Liver (tissue), 9 donors: Measurements from ENCODE around the gene PIR. TPM values are rescaled to one million over a fixed set of nuclear protein-coding genes. Genes with fewer than 3 reads are reported as not detected.

Experiments used
- DNase-seq: peaks from one replicate; pipeline ENCODE4 v3.0.0-alpha.2; 2017; ENCODE audit warnings: low spot score
- H3K27ac ChIP-seq, 2 donors: one replicate each; pipeline ENCODE4 v1.7.0; 2013; ENCODE audit warnings: inconsistent platforms in 2 of 2, low read length in 2 of 2, control low read depth in 1 of 2, low read depth in 1 of 2, mild to moderate bottlenecking in 1 of 2
- H3K27me3 ChIP-seq, 4 donors: one replicate each; pipeline versions ENCODE4 v1.6.1 to v1.7.0; 2013; ENCODE audit warnings: low read length in 3 of 4, inconsistent platforms in 1 of 4, mild to moderate bottlenecking in 1 of 4, moderate library complexity in 1 of 4; ENCODE audit not compliant: control insufficient read depth in 4 of 4, insufficient read depth in 4 of 4
- H3K36me3 ChIP-seq, 4 donors: one replicate each; pipeline versions ENCODE4 v1.6.1 to v1.7.0; 2013; ENCODE audit warnings: low read length in 3 of 4, mild to moderate bottlenecking in 3 of 4, low read depth in 1 of 4, moderate library complexity in 1 of 4; ENCODE audit not compliant: control insufficient read depth in 4 of 4, insufficient read depth in 3 of 4
- H3K4me1 ChIP-seq, 4 donors: one replicate each; pipeline versions ENCODE4 v1.6.1 to v1.7.0; 2013; ENCODE audit warnings: low read length in 3 of 4, mild to moderate bottlenecking in 3 of 4, moderate library complexity in 1 of 4; ENCODE audit not compliant: control insufficient read depth in 4 of 4, insufficient read depth in 4 of 4
- H3K4me3 ChIP-seq, 3 donors: one replicate each; pipeline versions ENCODE4 v1.6.1 to v1.7.0; 2013; ENCODE audit warnings: low read length in 3 of 3, control low read depth in 1 of 3, low read depth in 1 of 3, mild to moderate bottlenecking in 1 of 3
- H3K9ac ChIP-seq, 2 donors: one replicate each; pipeline ENCODE4 v1.7.0; 2013; ENCODE audit warnings: low read length in 2 of 2, mild to moderate bottlenecking in 2 of 2, moderate library complexity in 2 of 2, control low read depth in 1 of 2, low read depth in 1 of 2
- H3K9me3 ChIP-seq, 4 donors: one replicate each; pipeline versions ENCODE4 v1.6.1 to v1.7.0; 2013; ENCODE audit warnings: low read length in 3 of 4; ENCODE audit not compliant: control insufficient read depth in 4 of 4
- ATF3 ChIP-seq: IDR thresholded peaks from 2 replicates; pipeline ENCODE4 v1.6.1; 2016; ENCODE audit warnings: antibody characterized with exemption
- CTCF ChIP-seq: fragments of 150-350 bp; IDR thresholded peaks from 2 replicates; pipeline ENCODE4 v1.5.1; 2017; ENCODE audit warnings: improper control_type of control experiment, low read depth, low read length; ENCODE audit not compliant: missing input control
- EGR1 ChIP-seq, 2 donors: IDR thresholded peaks; 2 replicates each; pipeline ENCODE4 v1.6.1; 2016 to 2018; ENCODE audit warnings: antibody characterized with exemption in 2 of 2, low read depth in 2 of 2
- FOXA1 ChIP-seq: IDR thresholded peaks from 2 replicates; pipeline ENCODE4 v1.6.1; 2016; ENCODE audit warnings: antibody characterized with exemption
- FOXA2 ChIP-seq: IDR thresholded peaks from 2 replicates; pipeline ENCODE4 v1.6.1; 2016; ENCODE audit warnings: antibody characterized with exemption
- GABPA ChIP-seq, 2 donors: IDR thresholded peaks in 1 of 2; conservative IDR thresholded peaks in 1 of 2; 2 replicates each; pipeline ENCODE4 v1.6.1; 2016; ENCODE audit warnings: antibody characterized with exemption in 2 of 2, mild to moderate bottlenecking in 1 of 2, moderate library complexity in 1 of 2
- HNF4A ChIP-seq, 2 donors: conservative IDR thresholded peaks; 2 replicates each; pipeline ENCODE4 v1.6.1; 2016; ENCODE audit warnings: antibody characterized with exemption in 2 of 2, mild to moderate bottlenecking in 2 of 2
- HNF4G ChIP-seq: IDR thresholded peaks from 2 replicates; pipeline ENCODE4 v1.6.1; 2016; ENCODE audit warnings: antibody characterized with exemption
- JUND ChIP-seq, 2 donors: IDR thresholded peaks; 2 replicates each; pipeline ENCODE4 v1.6.1; 2016; ENCODE audit warnings: antibody characterized with exemption in 2 of 2
- NR2F2 ChIP-seq: IDR thresholded peaks from 2 replicates; pipeline ENCODE4 v1.6.1; 2016; ENCODE audit warnings: antibody characterized with exemption
- RAD21 ChIP-seq, 2 donors: IDR thresholded peaks; 2 replicates each; pipeline ENCODE4 v1.6.1; 2016; ENCODE audit warnings: antibody characterized with exemption in 2 of 2, mild to moderate bottlenecking in 2 of 2
- RXRA ChIP-seq, 2 donors: IDR thresholded peaks; 2 replicates each; pipeline ENCODE4 v1.6.1; 2017 to 2018; ENCODE audit warnings: antibody characterized with exemption in 2 of 2, mild to moderate bottlenecking in 1 of 2
- SP1 ChIP-seq: IDR thresholded peaks from 2 replicates; pipeline ENCODE4 v1.6.1; 2018; ENCODE audit warnings: antibody characterized with exemption, mild to moderate bottlenecking
- TAF1 ChIP-seq: conservative IDR thresholded peaks from 2 replicates; pipeline ENCODE4 v1.6.1; 2016; ENCODE audit warnings: antibody characterized with exemption, mild to moderate bottlenecking
- YY1 ChIP-seq: IDR thresholded peaks from 2 replicates; pipeline ENCODE4 v1.6.1; 2016; ENCODE audit warnings: antibody characterized with exemption, mild to moderate bottlenecking
- WGBS: extraction: QIAGEN DNeasy Blood & Tissue Kit; methylation state at CpG from one replicate; pipeline ENCODE4 v1.1.7; 2013; 5-methylcytosine and 5-hydroxymethylcytosine counted together
- polyA plus RNA-seq, 2 donors: library from polyadenylated mRNA; stranded (reverse) in 1 of 2; unstranded in 1 of 2; fragments of 200-250 nt in 1 of 2; fragments of >200 nt in 1 of 2; fragmentation: Nextera tagmentation in 1 of 2; extraction: Ambion mirVana in 1 of 2; gene quantifications; one replicate each; pipeline versions ENCODE4 v1.2.1 to v1.2.3, GENCODE V29; 2013 to 2015
- total RNA-seq, 2 donors: library from RNA; depleted of rRNA; stranded (reverse); fragments of >200 nt; gene quantifications; one replicate each; pipeline ENCODE4 v1.2.3, GENCODE V29; 2014
- TF ChIP-seq, protein P1 (sequence below): IDR thresholded peaks from 2 replicates; pipeline ENCODE4 v1.6.1; 2016; ENCODE audit warnings: antibody characterized with exemption, mild to moderate bottlenecking
- TF ChIP-seq, protein P2 (sequence below): IDR thresholded peaks from 2 replicates; pipeline ENCODE4 v1.6.1; 2016; ENCODE audit warnings: antibody characterized with exemption
- TF ChIP-seq, protein P3 (sequence below): IDR thresholded peaks from 2 replicates; pipeline ENCODE4 v1.6.1; 2016; ENCODE audit warnings: antibody characterized with exemption
- donor health status: healthy.
- donor health status: healthy.
- donor health status: healthy.
- donor health status: healthy.
- donor health status: healthy.

Gene PIR
- total and polyA plus RNA-seq, 4 donors, result 9.0 to 24.7 (median 17.0) TPM

DNA sequence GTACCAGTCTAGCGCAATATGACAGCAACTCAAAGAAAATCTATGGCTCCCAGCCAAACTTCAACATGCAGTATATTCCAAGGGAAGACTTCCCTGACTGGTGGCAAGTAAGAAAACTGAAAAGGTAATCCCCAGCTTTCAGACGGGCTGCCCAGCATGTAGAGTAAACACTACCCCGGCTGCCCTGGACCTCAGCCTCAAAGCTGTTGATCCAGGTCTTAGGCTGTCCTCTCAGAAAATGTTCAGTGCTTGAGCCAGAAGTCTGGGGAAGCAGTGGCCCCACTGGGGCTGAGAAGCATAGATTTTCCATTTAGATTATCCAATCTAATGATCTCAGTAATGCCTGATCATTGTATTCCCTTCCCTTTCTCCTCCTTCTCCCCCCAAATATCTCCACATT is 29.3 kb upstream of the PIR start:
- TF ChIP-seq GABPA (IDR thresholded peaks at IDR 0.05 in 1 of 2, conservative IDR thresholded peaks at IDR 0.05 in 1 of 2), result no peak
- TF ChIP-seq RXRA (IDR thresholded peaks at IDR 0.05), result no peak
- TF ChIP-seq, protein P1, sequence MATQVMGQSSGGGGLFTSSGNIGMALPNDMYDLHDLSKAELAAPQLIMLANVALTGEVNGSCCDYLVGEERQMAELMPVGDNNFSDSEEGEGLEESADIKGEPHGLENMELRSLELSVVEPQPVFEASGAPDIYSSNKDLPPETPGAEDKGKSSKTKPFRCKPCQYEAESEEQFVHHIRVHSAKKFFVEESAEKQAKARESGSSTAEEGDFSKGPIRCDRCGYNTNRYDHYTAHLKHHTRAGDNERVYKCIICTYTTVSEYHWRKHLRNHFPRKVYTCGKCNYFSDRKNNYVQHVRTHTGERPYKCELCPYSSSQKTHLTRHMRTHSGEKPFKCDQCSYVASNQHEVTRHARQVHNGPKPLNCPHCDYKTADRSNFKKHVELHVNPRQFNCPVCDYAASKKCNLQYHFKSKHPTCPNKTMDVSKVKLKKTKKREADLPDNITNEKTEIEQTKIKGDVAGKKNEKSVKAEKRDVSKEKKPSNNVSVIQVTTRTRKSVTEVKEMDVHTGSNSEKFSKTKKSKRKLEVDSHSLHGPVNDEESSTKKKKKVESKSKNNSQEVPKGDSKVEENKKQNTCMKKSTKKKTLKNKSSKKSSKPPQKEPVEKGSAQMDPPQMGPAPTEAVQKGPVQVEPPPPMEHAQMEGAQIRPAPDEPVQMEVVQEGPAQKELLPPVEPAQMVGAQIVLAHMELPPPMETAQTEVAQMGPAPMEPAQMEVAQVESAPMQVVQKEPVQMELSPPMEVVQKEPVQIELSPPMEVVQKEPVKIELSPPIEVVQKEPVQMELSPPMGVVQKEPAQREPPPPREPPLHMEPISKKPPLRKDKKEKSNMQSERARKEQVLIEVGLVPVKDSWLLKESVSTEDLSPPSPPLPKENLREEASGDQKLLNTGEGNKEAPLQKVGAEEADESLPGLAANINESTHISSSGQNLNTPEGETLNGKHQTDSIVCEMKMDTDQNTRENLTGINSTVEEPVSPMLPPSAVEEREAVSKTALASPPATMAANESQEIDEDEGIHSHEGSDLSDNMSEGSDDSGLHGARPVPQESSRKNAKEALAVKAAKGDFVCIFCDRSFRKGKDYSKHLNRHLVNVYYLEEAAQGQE, result no peak
- Histone ChIP-seq H3K9me3 (no peaks in the 10 kb centered on the region), H3K27ac (no peak overlapping the region), H3K27me3 (no peaks in the 10 kb centered on the region), H3K4me3 (no peak overlapping the region), H3K36me3 (no peaks in the 10 kb centered on the region), H3K4me1 (no peaks in the 10 kb centered on the region), H3K9ac (no peak overlapping the region)
- 68% methylated on average over 3 of the region's 3 CpGs for WGBS
- DNase-seq, result no peak

- Histone ChIP-seq H3K9me3 (no peaks in the 10 kb centered on the region), H3K36me3 (no peaks in the 10 kb centered on the region), H3K4me1 (no peaks in the 10 kb centered on the region), H3K4me3 (no peak overlapping the region), H3K27me3 (no peaks in the 10 kb centered on the region), H3K27ac (no peak overlapping the region), H3K9ac (no peak overlapping the region)
- 55% methylated on average over 6 of the region's 6 CpGs for WGBS
- no peak for DNase-seq
- TF ChIP-seq NR2F2, result no peak
- TF ChIP-seq, protein P1, result no peak
- no peak for TF ChIP-seq TAF1
- TF ChIP-seq ATF3, result no peak
- no peak for TF ChIP-seq GABPA (IDR thresholded peaks at IDR 0.05 in 1 of 2, conservative IDR thresholded peaks at IDR 0.05 in 1 of 2)
- no peak for TF ChIP-seq HNF4A (conservative IDR thresholded peaks at IDR 0.05)
- TF ChIP-seq, protein P2, sequence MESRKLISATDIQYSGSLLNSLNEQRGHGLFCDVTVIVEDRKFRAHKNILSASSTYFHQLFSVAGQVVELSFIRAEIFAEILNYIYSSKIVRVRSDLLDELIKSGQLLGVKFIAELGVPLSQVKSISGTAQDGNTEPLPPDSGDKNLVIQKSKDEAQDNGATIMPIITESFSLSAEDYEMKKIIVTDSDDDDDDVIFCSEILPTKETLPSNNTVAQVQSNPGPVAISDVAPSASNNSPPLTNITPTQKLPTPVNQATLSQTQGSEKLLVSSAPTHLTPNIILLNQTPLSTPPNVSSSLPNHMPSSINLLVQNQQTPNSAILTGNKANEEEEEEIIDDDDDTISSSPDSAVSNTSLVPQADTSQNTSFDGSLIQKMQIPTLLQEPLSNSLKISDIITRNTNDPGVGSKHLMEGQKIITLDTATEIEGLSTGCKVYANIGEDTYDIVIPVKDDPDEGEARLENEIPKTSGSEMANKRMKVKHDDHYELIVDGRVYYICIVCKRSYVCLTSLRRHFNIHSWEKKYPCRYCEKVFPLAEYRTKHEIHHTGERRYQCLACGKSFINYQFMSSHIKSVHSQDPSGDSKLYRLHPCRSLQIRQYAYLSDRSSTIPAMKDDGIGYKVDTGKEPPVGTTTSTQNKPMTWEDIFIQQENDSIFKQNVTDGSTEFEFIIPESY, result no peak
- TF ChIP-seq, protein P3, sequence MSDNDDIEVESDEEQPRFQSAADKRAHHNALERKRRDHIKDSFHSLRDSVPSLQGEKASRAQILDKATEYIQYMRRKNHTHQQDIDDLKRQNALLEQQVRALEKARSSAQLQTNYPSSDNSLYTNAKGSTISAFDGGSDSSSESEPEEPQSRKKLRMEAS, result no peak
- TF ChIP-seq RAD21 (IDR thresholded peaks at IDR 0.05), result no peak
- TF ChIP-seq FOXA2, result no peak
- no peak for TF ChIP-seq EGR1 (IDR thresholded peaks at IDR 0.05; ENCODE audit: low read depth in 2 of 2)
- TF ChIP-seq SP1, result no peak
- no peak for TF ChIP-seq HNF4G
- TF ChIP-seq JUND (IDR thresholded peaks at IDR 0.05), result no peak
- TF ChIP-seq YY1, result no peak
- TF ChIP-seq RXRA (IDR thresholded peaks at IDR 0.05), result no peak
- no peak for TF ChIP-seq CTCF
- no peak for TF ChIP-seq FOXA1
These were observed 22.8 kb upstream of the PIR start for GRCh38 chrX:15515931-15516330.
